HCT116 (cell line): Measurements from ENCODE around the gene FRAS1. TPM values are rescaled to one million over a fixed set of nuclear protein-coding genes. Genes with fewer than 3 reads are reported as not detected.

Experiments
- ATAC-seq: fragments of 200-7000 bp; cut with Tn5 transposase; 2 replicates; pipeline ENCODE4 v1.9.1; 2020; ENCODE audit warnings: mild to moderate bottlenecking, moderate library complexity
- BruUV-seq: library from RNA; stranded (reverse); fragments of 400-500 nt; replicated peaks from 2 replicates; lab custom pipeline; 2021; lab: Mats Ljungman, UMichigan
- CTCF ChIA-PET: fragments of 300-600 bp; sonication (Branson Sonifier 250); formaldehyde crosslinking; loops from one replicate; lab custom pipeline; 2021; ENCODE audit warnings: antibody characterized with exemption; lab: Charles Lee
- POLR2A ChIA-PET: fragments of 300-600, 350-600 bp; sonication (Branson Sonifier 250); formaldehyde crosslinking; loops from one replicate; lab custom pipeline; 2021; ENCODE audit warnings: antibody characterized with exemption; lab: Charles Lee
- RAD21 ChIA-PET, 2 experiments: fragments of 300-600 bp; sonication (Branson Sonifier 250); formaldehyde crosslinking; loops; one replicate each; lab custom pipeline; 2023; ENCODE audit warnings: low total read pairs in 2 of 2; ENCODE audit not compliant: uncharacterized antibody in 2 of 2, unreplicated experiment in 2 of 2, low non-redundant PET in 1 of 2; lab: Charles Lee
- DNase-seq: peaks from one replicate; pipeline ENCODE4 v3.0.0-alpha.2; 2010; ENCODE audit warnings: low read depth, low spot score
- H2AFZ ChIP-seq: fragments of 200-600 bp; shearing (Covaris generic), sonication (generic); 2 replicates; pipeline ENCODE4 v1.6.1; 2017; ENCODE audit warnings: low read depth, mixed run types, mixed read lengths, antibody characterized with exemption, low read length; ENCODE audit not compliant: poor library complexity, severe bottlenecking
- H3K27ac ChIP-seq: 2 replicates; pipeline ENCODE4 v1.5.1; 2012; ENCODE audit warnings: low read depth, low read length
- H3K27me3 ChIP-seq: fragments of 200-600 bp; sonication (generic); 2 replicates; pipeline ENCODE4 v1.6.1; 2016; ENCODE audit warnings: mixed run types, low read length, mixed read lengths; ENCODE audit not compliant: insufficient read depth
- H3K36me3 ChIP-seq, 2 experiments: fragments of 200-500 bp in 1 of 2; fragments of 200-600 bp in 1 of 2; sonication (Bioruptor generic) in 1 of 2; sonication (generic) in 1 of 2; 2 replicates each; pipeline versions ENCODE4 v1.5.1 to v1.6.1; 2014 to 2016; ENCODE audit warnings: low read length in 2 of 2, inconsistent platforms in 1 of 2, mixed read lengths in 1 of 2, mixed run types in 1 of 2; ENCODE audit not compliant: insufficient read depth in 2 of 2, control insufficient read depth in 1 of 2
- H3K4me1 ChIP-seq, 2 experiments: fragments of 200-600 bp in 1 of 2; sonication (generic) in 1 of 2; 2 replicates each; pipeline versions ENCODE4 v1.5.1 to v1.6.1; 2012 to 2017; ENCODE audit warnings: low read length in 2 of 2, inconsistent platforms in 1 of 2, mild to moderate bottlenecking in 1 of 2, mixed read lengths in 1 of 2, mixed run types in 1 of 2, moderate library complexity in 1 of 2; ENCODE audit not compliant: insufficient read depth in 2 of 2, control insufficient read depth in 1 of 2
- H3K4me2 ChIP-seq: fragments of 200-600 bp; sonication (generic); 2 replicates; pipeline ENCODE4 v1.6.1; 2017; ENCODE audit warnings: mixed run types, low read length, mixed read lengths
- H3K4me3 ChIP-seq, 2 experiments: fragments of 200-600 bp in 1 of 2; sonication (generic) in 1 of 2; replicated peaks in 1 of 2; 2 replicates each; pipeline ENCODE4 v1.5.1; 2011 to 2016; ENCODE audit warnings: low read length in 2 of 2, control low read depth in 1 of 2, low read depth in 1 of 2, mild to moderate bottlenecking in 1 of 2, mixed read lengths in 1 of 2, mixed run types in 1 of 2
- H3K79me2 ChIP-seq: fragments of 200-600 bp; sonication (generic); 2 replicates; pipeline ENCODE4 v1.6.1; 2017; ENCODE audit warnings: mild to moderate bottlenecking, mixed run types, low read length, moderate library complexity, mixed read lengths; ENCODE audit not compliant: insufficient read depth
- H3K9ac ChIP-seq: fragments of 200-600 bp; sonication (generic); 2 replicates; pipeline ENCODE4 v1.6.1; 2016; ENCODE audit warnings: low read length, mixed read lengths
- H3K9me2 ChIP-seq: fragments of 200-600 bp; sonication (generic), shearing (Covaris generic); 2 replicates; pipeline ENCODE4 v1.6.1; 2017; ENCODE audit warnings: mixed run types, mild to moderate bottlenecking, moderate library complexity; ENCODE audit not compliant: insufficient read depth
- H3K9me3 ChIP-seq, 2 experiments: fragments of 200-500 bp in 1 of 2; fragments of 200-600 bp in 1 of 2; sonication (Bioruptor generic) in 1 of 2; sonication (generic) in 1 of 2; 2 replicates each; pipeline ENCODE4 v1.6.1; 2014 to 2017; ENCODE audit warnings: low read length in 2 of 2, mixed read lengths in 2 of 2, inconsistent platforms in 1 of 2, low read depth in 1 of 2, mild to moderate bottlenecking in 1 of 2, mixed run types in 1 of 2, moderate library complexity in 1 of 2; ENCODE audit not compliant: control insufficient read depth in 1 of 2, insufficient read depth in 1 of 2
- H4K20me1 ChIP-seq: fragments of 200-600 bp; sonication (generic), shearing (Covaris generic); 2 replicates; pipeline ENCODE4 v1.6.1; 2017; ENCODE audit warnings: mixed run types, mild to moderate bottlenecking, moderate library complexity; ENCODE audit not compliant: insufficient read depth
- ATF3 ChIP-seq: IDR thresholded peaks from 2 replicates; pipeline ENCODE4 v1.6.1; 2012
- CTCF ChIP-seq, 3 experiments: fragments of 200-600 bp in 1 of 3; sonication (generic) in 1 of 3; IDR thresholded peaks in 2 of 3; conservative IDR thresholded peaks in 1 of 3; 2 replicates each; pipeline ENCODE4 v1.5.1; 2012 to 2017; ENCODE audit warnings: low read depth in 2 of 3, low read length in 2 of 3, antibody characterized with exemption in 1 of 3, borderline replicate concordance in 1 of 3, control low read depth in 1 of 3, mild to moderate bottlenecking in 1 of 3, mixed read lengths in 1 of 3, mixed run types in 1 of 3, moderate library complexity in 1 of 3; ENCODE audit not compliant: insufficient read depth in 1 of 3
- EGR1 ChIP-seq: IDR thresholded peaks from 2 replicates; pipeline ENCODE4 v1.6.1; 2012; ENCODE audit warnings: low read depth
- EZH2 ChIP-seq: fragments of 200-600 bp; sonication (generic); IDR thresholded peaks from 2 replicates; pipeline ENCODE4 v1.6.1; 2017; ENCODE audit warnings: antibody characterized with exemption, mixed run types
- EZH2phosphoT487 ChIP-seq: fragments of 200-600 bp; IDR thresholded peaks from 2 replicates; pipeline ENCODE4 v1.6.1; 2018; ENCODE audit warnings: antibody characterized with exemption, borderline replicate concordance
- FOSL1 ChIP-seq: IDR thresholded peaks from 2 replicates; pipeline ENCODE4 v1.6.1; 2012; ENCODE audit warnings: low read depth
- MAX ChIP-seq: IDR thresholded peaks from 2 replicates; pipeline ENCODE4 v1.6.1; 2012
- POLR2A ChIP-seq: IDR thresholded peaks from 2 replicates; pipeline ENCODE4 v1.7.0; 2011; ENCODE audit warnings: borderline replicate concordance; ENCODE audit not compliant: insufficient read depth, insufficient read length; ENCODE audit errors: extremely low read depth
- POLR2AphosphoS5 ChIP-seq: IDR thresholded peaks from 2 replicates; pipeline ENCODE4 v1.6.1; 2011; ENCODE audit warnings: mild to moderate bottlenecking, low read depth, low read length, moderate library complexity
- RAD21 ChIP-seq: IDR thresholded peaks from 2 replicates; pipeline ENCODE4 v1.6.1; 2012; ENCODE audit warnings: low read depth, mild to moderate bottlenecking
- SIN3A ChIP-seq: IDR thresholded peaks from 2 replicates; pipeline ENCODE4 v1.6.1; 2012; ENCODE audit warnings: low read depth
- SP1 ChIP-seq: IDR thresholded peaks from 2 replicates; pipeline ENCODE4 v1.6.1; 2012; ENCODE audit warnings: low read depth
- TCF7L2 ChIP-seq: IDR thresholded peaks from 2 replicates; pipeline ENCODE4 v1.7.0; 2011; ENCODE audit warnings: borderline replicate concordance, inconsistent platforms; ENCODE audit not compliant: insufficient read depth, insufficient read length; ENCODE audit errors: extremely low read depth
- YY1 ChIP-seq: IDR thresholded peaks from 2 replicates; pipeline ENCODE4 v1.6.1; 2011; ENCODE audit warnings: low read length, low read depth, moderate library complexity, mild to moderate bottlenecking; ENCODE audit not compliant: insufficient replicate concordance; ENCODE audit errors: extremely low read depth
- ZFX ChIP-seq: fragments of 450-650 bp; IDR thresholded peaks from 2 replicates; pipeline ENCODE4 v1.6.1; 2017
- ZNF274 ChIP-seq: fragments of 200-500 bp; sonication (Bioruptor generic); IDR thresholded peaks from 2 replicates; pipeline ENCODE4 v1.6.1; 2014; ENCODE audit warnings: mild to moderate bottlenecking, low read depth, low read length, inconsistent platforms
- intact Hi-C: fragments of 100-400 bp; cut with micrococcal nuclease; formaldehyde crosslinking; loops from 2 replicates; pipeline ENCODE4 v1.10.0; 2022
- total RNA-seq: library from RNA; stranded (reverse); gene quantifications from one replicate; pipeline ENCODE4 v1.2.1, GENCODE V29; 2021; ENCODE audit not compliant: unreplicated experiment

Gene FRAS1
- total RNA-seq, 1 experiment from 2014 or later: 33.5 TPM

- no peaks in the 10 kb centered on the region for H3K27me3 ChIP-seq
- no peak for TF ChIP-seq SIN3A
- TF ChIP-seq RAD21: no peak
- no peak for TF ChIP-seq EZH2phosphoT487
- TF ChIP-seq EGR1: no peak
- no peak for TF ChIP-seq ZNF274
- TF ChIP-seq TCF7L2: no peak
- no peak for TF ChIP-seq YY1
- TF ChIP-seq EZH2: no peak
- no peak for TF ChIP-seq POLR2AphosphoS5
- no peak for TF ChIP-seq SP1
- no peak for TF ChIP-seq CTCF (IDR thresholded peaks at IDR 0.05 in 2 of 3, conservative IDR thresholded peaks at IDR 0.05 in 1 of 3; ENCODE audit: borderline replicate concordance in 1 of 3, insufficient read depth in 1 of 3, low read depth in 2 of 3, low read length in 2 of 3)
- no peak for TF ChIP-seq ZFX
- no peak for TF ChIP-seq POLR2A
- TF ChIP-seq MAX: no peak
- TF ChIP-seq FOSL1: no peak
- TF ChIP-seq ATF3: no peak
- H4K20me1 ChIP-seq: no peaks in the 10 kb centered on the region
- H3K4me2 ChIP-seq: no peak overlapping the region
- no TSS peak for BruUV-seq
- no peak overlapping the region for H2AFZ ChIP-seq
- DNase-seq (no peak), ATAC-seq (no peak)
- H3K9me2 ChIP-seq: no peaks in the 10 kb centered on the region
- no peaks in the 10 kb centered on the region for H3K36me3 ChIP-seq
- no peaks in the 10 kb centered on the region for H3K79me2 ChIP-seq
- no peak overlapping the region for H3K4me3 ChIP-seq
- POLR2A ChIA-PET: no interaction called here
- H3K4me1 ChIP-seq: no peaks in the 10 kb centered on the region
- RAD21 ChIA-PET: no interaction called here
- H3K27ac ChIP-seq: no peak overlapping the region
- CTCF ChIA-PET: no interaction called here
- H3K9me3 ChIP-seq: no peaks in the 10 kb centered on the region
- intact Hi-C loops: no loop called here
- no peak overlapping the region for H3K9ac ChIP-seq
Observed at GRCh38 chr4:78426972-78427371, 369.8 kb downstream of the FRAS1 start.
